Stimulated activated CD4-positive, alpha-beta T cell treated with anti-CD3 and anti-CD28 coated beads, Interleukin-15, amount 100 ng/mL, for 48 hours (primary cell): ENCODE results near the gene MKI67.

Source experiments
- DNase-seq, 2 donors: peaks; one replicate each; pipeline ENCODE4 v3.0.0-alpha.2; 2020; ENCODE audit warnings: low read depth in 2 of 2

The MKI67 gene

DNA sequence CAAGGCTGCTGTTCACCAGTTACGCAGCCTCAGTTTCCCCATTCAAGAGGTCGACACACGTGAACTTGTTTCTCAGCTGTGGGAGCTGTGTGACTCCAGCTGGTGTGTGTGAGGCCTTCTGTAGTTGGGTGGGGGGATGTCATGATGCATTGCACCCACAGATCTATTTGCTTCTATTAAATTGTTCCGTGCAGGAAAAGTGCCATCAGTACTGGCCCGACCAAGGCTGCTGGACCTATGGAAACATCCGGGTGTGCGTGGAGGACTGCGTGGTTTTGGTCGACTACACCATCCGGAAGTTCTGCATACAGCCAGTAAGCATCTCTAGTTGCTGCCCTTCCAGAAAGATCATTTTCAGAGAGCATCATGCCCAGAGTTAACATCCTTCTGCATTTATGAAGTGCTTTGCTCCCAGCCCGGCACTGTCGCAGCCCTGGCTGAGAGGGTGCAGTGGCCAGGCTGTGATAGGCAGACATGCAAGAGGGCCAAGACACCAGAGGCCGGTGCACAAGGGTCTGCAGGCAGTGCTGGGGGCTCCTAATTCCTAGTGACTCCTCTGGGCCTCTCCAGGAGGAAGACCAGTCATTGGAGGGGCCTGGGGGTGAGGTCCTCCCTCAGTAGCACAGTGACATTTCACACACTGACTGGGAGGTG is 60.2 kb downstream of the MKI67 start:
- DNase-seq = no peak

DNA sequence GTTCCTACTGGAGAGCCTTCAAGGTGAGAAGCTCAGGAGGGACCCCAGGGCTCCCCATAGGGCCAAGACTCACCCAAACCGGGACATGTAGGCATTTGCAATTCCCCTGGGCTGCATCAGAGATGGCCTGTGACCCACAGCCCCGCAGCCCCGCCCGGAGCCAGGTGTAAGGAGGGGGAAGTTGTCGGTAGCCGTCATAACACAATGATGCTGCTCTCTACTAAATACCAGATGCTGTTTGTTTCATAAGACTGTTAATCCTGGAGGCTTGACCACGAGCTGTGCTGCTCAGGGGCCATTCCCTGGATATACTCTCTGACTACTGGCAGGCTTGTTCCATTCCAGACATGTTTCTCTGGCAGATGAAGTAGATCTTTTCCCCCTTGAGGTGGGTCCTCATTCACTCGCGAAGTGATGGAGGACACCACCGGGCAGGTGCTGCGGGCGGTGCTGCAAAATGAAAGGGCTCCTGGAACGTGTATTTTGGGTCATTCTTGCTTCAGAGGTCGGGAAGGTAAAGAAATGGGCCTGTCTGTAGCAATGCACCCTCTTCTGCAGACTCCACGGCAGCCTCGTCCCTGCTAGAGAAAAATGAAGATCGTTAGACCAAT is 61.1 kb downstream of the MKI67 start:
- DNase-seq = no peak

DNA sequence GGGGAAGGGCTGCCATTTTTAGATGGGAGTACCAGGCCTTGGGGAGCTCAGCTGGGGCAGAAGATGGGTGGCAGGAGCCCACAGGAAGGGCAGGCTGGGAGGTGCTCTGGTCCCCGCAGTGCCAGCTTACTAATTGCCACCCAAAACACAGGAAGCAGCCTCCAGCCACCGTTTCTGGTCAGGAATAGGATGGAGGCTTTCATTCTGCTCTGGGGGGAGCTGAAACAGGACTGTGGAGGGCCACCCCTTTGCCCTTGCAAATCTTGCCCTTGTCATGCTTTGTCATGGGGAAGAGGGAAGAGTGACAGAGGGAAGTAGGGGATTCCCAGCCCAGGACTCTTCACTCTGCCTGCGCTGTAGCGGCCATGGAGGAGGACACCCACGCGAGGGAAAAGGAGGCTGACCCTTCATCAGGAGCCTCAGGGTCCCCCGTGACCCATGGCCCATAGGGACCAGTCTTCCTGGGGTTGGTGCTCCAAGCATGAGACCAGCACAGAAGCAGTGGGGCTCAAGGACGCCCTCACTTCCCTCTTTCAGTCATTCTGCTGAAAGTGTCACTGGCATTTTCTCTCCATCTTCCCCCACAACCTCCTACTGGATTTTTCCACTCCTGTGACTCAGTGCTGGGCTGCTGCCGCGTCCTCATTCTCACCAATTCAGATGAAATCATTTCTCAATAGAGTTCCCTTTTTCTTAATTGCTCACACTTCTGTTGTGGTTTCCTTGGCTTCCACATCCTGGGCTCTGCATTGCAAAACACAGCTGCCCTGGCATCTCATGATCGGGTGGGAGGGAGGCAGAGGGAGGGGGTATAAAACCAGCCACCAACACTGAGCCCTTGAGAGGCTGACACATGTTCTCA is 61.9 kb downstream of the MKI67 start:
- peak; percentile 76 to 78 for DNase-seq

DNA sequence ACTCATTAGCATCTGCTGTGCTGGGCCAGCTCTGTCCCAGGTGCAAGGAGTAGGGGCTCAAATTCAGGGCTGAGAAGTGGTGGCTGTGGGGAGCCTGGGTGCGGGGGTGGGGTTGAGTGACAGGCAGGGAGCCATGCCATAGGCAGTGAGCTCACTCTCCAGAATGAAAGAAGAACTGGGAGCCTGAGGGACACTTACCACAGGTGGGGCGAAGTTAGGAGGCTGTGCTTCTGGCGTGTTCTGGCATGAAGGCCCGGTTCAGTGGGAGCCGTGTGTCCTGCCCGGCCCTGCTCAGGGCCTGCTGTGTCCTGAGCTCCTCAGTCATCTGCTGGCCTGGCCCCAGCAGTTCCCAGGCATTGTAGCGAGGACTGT is 62.5 kb downstream of the MKI67 start:
- no peak for DNase-seq

DNA sequence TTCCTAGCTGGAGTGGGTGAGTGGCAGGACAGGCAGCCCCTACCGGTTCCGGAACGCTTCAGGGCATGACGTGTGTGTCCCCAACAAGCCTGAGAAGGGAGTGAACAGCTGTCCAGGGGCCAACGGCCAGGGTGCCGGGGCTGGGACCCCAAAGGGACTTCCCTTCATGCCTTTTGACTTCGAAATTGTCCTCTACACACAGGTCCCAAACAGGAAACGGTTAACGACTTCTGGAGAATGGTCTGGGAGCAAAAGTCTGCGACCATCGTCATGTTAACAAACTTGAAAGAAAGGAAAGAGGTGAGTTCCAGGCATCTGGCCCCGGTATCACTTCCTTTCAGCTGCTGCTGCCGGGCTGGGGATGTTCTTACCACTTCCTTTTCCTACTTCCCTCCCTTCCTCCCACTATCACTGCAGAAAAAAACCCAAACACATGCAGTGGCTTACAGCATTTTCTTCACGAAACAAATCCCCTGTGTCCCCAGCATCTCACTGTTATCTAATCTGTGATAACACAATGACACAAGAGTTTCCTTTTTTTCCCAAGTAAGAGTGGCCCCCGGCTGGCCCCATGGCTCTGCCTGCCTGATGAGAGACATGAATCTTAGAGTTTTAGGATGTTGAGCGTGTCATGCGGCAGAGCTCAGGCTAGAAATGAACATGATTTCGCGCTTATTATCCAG is 63.2 kb downstream of the MKI67 start:
- DNase-seq = no peak

DNA sequence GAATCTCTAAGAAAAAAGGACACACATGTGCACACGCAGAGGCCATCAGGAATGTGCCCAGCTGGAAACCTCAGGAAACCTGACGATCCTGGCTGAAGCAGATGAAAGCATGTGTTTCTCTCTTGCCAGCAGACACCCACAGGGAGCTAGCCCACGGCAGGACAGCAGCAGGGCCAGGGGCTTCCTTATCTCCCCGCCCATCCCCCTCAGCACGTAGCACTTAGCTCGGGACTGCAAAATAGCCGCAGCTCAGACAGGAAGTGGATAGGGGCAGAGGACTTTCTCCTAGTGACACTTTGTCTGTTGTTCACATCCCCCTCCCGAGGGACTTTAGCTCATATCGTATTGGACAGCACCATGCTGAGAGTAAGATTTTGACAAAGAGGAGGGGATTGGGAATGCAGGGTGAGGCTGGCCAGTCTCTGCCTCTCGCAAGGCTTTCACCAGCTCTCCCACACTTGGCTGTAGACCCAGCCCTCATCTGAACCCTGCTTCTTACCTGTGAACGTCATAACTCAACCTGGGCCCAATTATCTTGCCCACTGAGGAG is 63.8 kb downstream of the MKI67 start:
- DNase-seq = no peak

DNA sequence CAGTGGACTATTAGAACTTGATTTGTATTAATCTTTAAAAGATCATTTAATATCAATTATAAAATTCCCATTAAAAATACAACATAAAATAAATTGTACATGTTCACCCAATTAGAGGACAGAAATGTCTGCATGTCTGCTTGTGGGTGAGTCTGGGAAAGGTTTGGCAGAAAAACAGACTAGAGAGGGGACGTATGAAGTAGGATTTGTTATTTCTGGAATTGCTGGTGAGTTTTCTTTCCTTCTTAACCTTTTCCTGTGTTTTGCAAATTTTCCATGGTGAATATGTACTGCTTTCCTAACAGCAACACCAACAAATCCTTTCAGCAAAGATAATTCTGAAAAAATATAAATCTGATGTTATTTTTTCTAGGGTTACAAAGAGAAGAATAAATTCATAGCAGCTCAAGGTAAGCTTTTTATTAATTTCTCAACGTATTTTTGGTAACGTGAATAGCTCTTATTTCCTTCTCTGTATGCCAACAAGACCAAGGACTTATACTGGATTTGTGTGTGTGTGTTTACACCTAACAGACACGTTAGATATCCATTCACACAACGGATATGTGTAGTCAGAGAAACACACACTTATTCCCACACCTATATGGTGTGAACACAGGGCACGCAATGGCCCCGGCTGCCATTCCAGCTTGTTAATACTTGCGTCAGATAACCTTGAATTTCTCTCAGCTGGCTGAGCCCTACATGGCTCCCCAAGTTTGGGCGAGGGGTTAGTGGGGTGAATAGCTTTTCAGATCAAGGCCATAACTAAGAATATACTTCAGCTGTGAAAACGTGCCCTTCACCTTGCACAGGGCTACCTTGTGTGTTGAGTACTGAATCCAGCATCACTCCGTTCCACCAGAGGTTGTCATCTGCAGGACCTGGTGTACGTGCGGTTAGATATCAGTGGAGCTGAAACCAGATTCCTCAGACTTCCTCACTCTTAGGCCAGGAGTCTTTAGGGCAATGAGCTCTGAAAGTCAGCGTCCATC is 64.6 kb downstream of the MKI67 start:
- no peak for DNase-seq

DNA sequence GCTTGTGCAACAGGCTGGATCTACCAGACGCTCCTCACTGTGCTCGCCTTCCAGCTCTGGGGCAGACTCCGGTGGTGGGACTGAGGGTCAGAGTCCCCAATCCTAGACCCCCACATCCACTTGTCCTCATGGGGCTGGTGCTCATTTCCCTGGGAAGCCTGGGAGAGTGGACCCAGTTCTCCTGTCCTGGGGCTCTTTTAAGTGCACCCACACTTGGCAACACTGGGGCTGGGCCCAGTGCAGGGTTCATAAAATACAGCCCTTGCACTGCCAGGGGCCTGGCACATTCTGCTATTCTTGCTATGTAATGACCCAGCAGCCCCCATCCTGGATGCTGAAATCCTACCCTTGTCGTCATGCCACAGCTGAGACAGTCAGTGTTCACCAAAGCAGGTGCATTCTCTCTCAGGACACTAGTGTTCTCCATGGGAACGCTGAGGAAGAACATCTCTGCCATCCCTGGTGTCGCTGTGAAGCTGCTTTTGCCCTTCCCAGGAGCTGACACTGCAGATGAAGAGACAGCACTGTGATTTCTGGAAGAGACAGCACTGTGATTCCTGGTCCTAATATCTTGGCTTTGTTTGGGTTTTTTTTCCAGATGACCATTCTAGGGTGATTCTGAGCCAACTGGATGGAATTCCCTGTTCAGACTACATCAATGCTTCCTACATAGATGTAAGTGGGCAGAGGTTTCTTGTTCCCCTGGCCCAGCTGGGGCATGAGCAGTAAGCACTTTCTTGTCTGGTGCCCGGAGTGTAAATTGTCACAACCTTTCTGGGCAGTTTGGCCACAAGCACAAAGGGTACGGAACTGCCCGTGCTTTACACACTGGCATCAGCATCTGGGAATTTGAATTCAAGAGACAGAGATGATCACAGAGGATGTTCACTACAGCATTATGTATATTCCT is 65.6 kb downstream of the MKI67 start:
- DNase-seq = no peak

DNA sequence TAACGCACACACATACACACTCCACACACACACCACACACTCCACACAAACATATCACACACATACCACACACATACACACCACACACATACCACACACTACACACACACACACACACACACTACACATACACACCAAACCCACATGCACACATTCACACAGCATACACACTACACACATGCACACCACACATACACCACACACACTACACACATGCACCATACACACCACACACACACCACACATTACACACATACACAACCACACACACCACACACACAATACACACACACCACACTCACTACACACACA is 66.3 kb downstream of the MKI67 start:
- no peak for DNase-seq

DNA sequence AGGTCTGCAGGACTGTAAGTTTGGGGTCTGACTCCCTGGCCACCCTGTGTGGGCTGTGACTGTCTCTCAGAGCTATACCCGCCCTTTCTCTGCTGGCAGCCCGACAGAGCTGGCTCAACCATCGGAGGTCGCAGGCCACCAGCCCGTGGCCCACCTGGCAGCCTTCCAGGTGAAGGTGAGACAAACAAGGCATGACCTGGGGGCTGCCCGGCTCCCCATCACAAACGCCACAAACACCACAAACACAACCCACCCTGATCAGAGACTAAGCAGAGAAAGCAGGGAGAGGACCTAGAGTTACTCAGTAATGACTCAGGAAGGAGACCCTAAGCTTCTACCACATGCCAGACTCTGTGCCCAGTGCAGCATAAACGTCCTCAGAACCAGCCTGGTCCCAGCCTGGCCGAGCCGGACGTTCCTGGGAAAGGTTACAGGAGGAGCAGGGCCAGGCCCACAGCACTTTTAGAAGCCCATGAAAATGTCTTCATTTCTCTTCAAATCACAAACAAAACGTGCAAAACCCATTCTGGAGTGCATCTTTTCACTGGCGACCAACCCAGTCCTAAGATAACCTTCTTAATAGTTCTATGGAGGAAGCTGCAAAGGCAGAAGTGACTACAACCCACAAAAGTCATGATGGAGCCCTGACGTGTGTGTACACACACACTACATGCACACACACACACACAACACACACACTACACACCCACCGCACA is 66.8 kb downstream of the MKI67 start:
- DNase-seq = no peak

DNA sequence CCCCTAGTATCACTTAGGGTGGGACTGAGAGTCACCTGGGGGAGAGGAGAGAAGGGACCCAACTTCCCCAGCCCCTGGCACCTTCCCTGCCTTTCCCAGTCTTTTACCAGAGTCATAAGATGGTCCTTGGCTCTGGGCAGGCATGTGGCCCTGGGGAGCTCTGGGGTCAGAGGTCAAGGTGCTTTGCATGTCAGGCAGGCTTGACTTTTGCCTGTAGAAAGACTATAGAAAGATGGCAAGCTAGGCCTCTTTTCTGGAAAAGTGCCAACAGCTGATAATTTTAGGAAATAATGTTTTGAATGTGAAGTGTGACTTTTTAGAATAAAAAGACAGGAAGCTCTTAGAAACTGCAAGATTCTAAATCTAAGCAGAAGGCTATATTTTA is 67.5 kb downstream of the MKI67 start:
- no peak for DNase-seq

DNA sequence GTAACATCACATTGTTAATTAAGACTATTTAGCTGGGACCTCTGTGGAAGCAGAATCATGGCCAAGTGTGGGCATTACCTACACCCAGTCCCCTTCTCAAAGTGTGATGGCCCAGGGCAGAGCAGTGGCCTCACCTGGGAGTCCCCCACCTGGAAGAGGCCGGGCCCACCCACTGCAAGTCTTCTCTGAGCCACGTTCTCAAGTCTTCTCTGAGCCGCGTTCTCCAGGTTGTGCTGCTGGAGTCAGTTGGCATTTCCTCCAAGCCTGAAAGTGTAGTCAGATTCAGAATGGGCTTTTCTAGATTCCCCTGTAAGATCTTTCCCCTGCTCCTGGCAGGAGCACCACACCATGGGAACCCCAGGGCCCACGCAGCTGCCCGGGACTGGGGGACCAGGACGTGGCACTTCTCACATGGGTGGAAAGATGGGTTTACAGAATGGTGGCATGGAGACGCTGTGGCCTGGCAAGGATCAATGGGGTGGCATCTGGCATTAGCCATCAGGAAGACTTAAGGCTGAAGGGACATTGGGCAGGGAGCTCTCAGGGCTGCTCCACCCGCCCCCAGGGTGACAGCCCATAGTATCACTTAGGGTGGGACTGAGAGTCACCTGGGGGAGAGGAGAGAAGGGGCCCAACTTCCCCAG is 68.0 kb downstream of the MKI67 start:
- no peak for DNase-seq

DNA sequence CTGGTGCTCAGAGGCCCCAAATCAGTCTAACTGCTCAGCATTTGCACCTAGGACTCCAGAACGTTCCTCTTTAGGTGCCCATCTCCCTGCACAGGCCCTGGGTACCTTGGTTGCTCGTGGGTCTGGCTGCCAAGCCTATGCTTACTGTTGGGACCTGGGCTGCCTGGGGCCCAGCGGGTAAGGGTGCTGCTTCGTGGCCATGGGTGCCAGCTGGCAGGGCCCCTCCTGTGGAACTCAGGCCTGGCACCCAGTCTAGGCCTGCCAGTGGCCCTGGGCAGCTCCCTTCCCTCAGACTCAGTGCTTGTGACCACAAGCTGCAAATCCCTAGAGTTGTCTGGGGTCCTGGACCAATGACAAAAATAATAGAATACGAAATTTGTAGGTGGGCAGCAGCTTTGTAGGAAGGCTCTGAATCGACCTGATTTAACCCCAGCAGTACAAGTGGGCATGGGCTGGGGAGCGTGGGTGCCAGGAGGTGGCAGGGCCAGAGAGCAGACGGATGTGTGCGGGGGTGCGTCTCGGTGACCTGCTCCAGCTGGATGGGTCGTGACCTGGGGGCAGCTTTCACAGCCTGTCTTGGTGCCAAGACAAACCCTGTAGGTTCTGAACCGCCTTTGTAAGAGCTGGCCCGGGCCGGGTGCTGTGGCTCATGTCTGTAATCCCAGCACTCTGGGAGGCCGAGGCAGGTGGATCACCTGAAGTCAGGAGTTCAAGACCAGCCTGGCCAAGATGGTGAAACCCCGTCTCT is 69.7 kb downstream of the MKI67 start:
- DNase-seq = no peak

DNA sequence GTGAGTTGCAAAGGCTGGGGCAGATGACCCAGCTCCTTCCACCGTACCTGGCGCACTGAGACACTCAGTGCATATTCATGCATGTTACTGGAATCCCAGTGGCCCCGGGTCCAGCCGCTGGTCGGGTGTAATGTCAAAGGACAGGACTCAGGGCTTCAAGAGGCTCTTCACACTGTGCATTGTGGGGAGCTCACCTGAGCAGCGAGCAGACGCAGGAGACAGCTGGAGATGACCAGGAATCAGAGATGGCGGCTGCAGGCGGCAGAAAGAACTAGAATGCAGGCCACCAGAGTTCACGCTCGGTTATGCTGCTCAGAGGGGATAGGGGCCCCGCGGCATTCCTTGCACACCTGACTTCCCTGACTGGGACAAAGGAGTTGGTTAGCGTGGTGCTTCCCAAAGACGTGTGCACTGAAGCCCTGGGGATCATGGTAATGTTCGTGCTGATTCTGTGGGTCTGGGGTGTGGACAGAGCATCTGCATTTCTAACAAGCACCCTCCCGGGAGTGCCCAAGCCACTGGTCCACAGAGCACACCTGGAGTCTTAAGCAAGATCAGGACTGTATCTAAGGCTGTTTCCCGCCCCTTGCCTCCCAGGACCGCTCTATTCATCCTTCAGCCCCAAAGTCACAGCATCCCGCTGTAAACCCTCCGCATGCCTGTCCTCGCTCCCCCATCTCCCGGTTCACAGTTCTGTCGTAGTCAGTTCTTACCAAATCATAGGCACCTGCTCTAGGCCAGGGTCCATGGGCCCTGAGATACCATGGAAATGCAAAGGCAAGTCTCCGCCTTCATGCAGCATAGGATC is 71.0 kb downstream of the MKI67 start:
- DNase-seq = no peak

DNA sequence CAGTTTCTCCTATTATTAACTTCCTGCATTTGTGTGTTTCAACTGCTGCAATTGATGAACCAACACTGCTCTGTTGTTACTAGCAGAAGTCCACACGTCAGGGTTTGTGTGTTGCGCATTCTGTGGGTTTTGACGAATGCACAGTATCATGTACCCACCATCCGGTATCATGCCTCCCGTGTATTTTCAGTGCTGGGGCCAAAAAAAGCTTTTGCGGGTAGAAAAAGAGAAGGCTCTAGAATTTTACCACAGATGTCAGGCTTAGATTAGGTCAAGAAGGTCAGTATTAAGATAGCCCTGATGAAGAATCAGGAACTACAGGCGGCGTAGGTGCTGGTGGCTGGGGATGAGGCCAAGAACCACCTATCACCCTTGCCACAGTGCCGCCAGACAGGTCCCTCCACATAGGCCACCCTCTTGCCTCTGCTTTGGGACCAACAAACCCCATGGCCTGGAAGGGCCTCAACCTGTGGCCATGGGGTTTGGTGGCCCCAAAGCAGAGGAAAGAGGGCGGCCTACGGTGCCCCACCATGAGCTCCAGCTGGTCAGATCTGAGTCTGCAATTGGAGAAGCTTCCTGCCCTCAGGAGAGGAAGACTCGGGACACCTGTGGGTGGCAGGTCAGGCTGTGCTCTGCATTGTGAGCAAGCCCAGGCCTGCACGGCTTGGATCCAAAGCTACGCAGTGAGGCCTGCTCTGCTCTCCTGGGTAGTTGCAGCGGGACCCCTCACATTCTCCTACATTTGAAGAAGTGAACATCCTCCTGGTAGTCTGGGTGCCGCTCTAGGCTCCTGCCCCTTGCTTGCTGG is 71.9 kb downstream of the MKI67 start:
- DNase-seq = no peak

DNA sequence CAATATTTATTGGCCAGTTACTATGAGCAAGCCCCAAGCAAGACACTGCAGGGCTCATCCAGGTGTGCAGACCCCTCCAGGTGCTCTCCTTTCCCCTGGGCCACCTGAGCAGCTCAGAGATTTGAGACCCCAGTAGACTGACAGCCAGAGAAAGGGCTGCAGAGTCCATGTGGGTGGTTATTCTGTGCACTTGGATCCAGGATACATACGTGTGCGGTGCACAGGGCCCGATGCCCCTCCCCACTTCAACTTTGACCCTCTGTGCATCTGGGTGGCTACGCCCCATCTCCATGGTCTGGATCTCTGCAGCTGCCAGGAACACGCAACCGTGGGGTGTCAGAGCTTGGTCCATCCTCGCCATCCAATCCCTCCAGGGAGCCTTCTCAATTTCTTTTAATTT is 72.9 kb downstream of the MKI67 start:
- DNase-seq = no peak
